HG03378 (cell line): ENCODE measurements around the gene CD300LG.
"Not testable (repeated sequence)": the region's sequence is repeated elsewhere in the genome, so short reads cannot be mapped to it uniquely, and the experiment has no call there.

Experiments used
- ATAC-seq: cut with Tn5 transposase; IDR thresholded peaks from one replicate; pipeline ENCODE4 v1.9.1; 2021; ENCODE audit warnings: mild to moderate bottlenecking, moderate library complexity; ENCODE audit not compliant: unreplicated experiment

CD300LG gene

GRCh38 chr17:43877451-43878155 lies 30.6 kb downstream of the CD300LG start:
- no peak for ATAC-seq

GRCh38 chr17:43878260-43879175 lies 31.5 kb downstream of the CD300LG start:
- no peak for ATAC-seq

- no peak for ATAC-seq
These were observed 32.9 kb downstream of the CD300LG start for GRCh38 chr17:43879723-43880419.

- ATAC-seq = no peak
These were observed 33.5 kb downstream of the CD300LG start for GRCh38 chr17:43880420-43880991.

GRCh38 chr17:43881181-43881580 lies 34.2 kb downstream of the CD300LG start:
- no peak for ATAC-seq

- no peak for ATAC-seq
These were observed 35.0 kb downstream of the CD300LG start for GRCh38 chr17:43881758-43882505.

- ATAC-seq = no peak
These were observed 35.9 kb downstream of the CD300LG start for GRCh38 chr17:43882761-43883415.

GRCh38 chr17:43888548-43888947 lies 41.6 kb downstream of the CD300LG start:
- ATAC-seq = no peak

GRCh38 chr17:43890240-43890639 lies 43.3 kb downstream of the CD300LG start:
- no peak for ATAC-seq

GRCh38 chr17:43891851-43892646 lies 45.1 kb downstream of the CD300LG start:
- no peak for ATAC-seq

GRCh38 chr17:43892647-43892952 lies 45.6 kb downstream of the CD300LG start:
- no peak for ATAC-seq

GRCh38 chr17:43894494-43894893 lies 47.5 kb downstream of the CD300LG start:
- not testable (repeated sequence) for ATAC-seq

GRCh38 chr17:43897831-43898230 lies 50.9 kb downstream of the CD300LG start:
- no peak for ATAC-seq

- no peak for ATAC-seq
These were observed 51.5 kb downstream of the CD300LG start for GRCh38 chr17:43898446-43898845.

- ATAC-seq = no peak
These were observed 53.3 kb downstream of the CD300LG start for GRCh38 chr17:43900183-43900857.

GRCh38 chr17:43900858-43901754 lies 54.1 kb downstream of the CD300LG start:
- no peak for ATAC-seq

- ATAC-seq = no peak
These were observed 55.0 kb downstream of the CD300LG start for GRCh38 chr17:43901861-43902589.
